A549 (cell line): Measurements from ENCODE around the gene XCL1. TPM values are rescaled to one million over a fixed set of nuclear protein-coding genes. Genes with fewer than 3 reads are reported as not detected.

Experiments
- ATAC-seq, 2 experiments: fragments of 200-7000 bp in 1 of 2; fragments of >200 bp in 1 of 2; cut with Nextera tagmentation in 1 of 2; cut with Tn5 transposase in 1 of 2; 3 replicates each; pipeline versions ENCODE4 v1.8.0 to v1.9.1; 2018 to 2020; ENCODE audit warnings: mild to moderate bottlenecking in 1 of 2, moderate library complexity in 1 of 2
- CTCF ChIA-PET: fragments of 300-600 bp; sonication (Branson Sonifier 250); formaldehyde crosslinking; extraction: SDS; loops from one replicate; lab custom pipeline; 2021; ENCODE audit warnings: antibody characterized with exemption, inconsistent platforms; lab: Yijun Ruan, JAX
- POLR2A ChIA-PET: fragments of 350-600 bp; formaldehyde crosslinking; extraction: SDS; loops from one replicate; lab custom pipeline; 2021; ENCODE audit warnings: antibody characterized with exemption, inconsistent platforms; lab: Yijun Ruan, JAX
- DNase-seq, 2 experiments: peaks; one replicate each; pipeline versions ENCODE4 v3.0.0 to v3.0.0-alpha.2; 2011 to 2016; ENCODE audit warnings: low read depth in 1 of 2, low spot score in 1 of 2
- FAIRE-seq: peaks from 2 replicates; lab custom pipeline; 2011; peaks lifted over from hg19 to GRCh38; lab: Jason Lieb, UNC
- H3K27ac ChIP-seq, 2 experiments: fragments of >200 bp; sonication (Bioruptor Twin); formaldehyde crosslinking; 3 replicates each; pipeline ENCODE4 v1.5.1; 2016 to 2017
- H3K4me1 ChIP-seq: fragments of >200 bp; sonication (Bioruptor Twin); formaldehyde crosslinking; 3 replicates; pipeline ENCODE4 v1.6.1; 2016
- H3K4me2 ChIP-seq: fragments of >200 bp; sonication (Bioruptor Twin); formaldehyde crosslinking; 3 replicates; pipeline ENCODE4 v1.6.1; 2016
- H3K4me3 ChIP-seq: fragments of >200 bp; sonication (Bioruptor Twin); formaldehyde crosslinking; 3 replicates; pipeline ENCODE4 v1.5.1; 2016
- H3K9me3 ChIP-seq: fragments of >200 bp; sonication (Bioruptor Twin); formaldehyde crosslinking; 3 replicates; pipeline ENCODE4 v1.6.1; 2016
- BCL3 ChIP-seq: fragments of >200 bp; sonication (Bioruptor Twin); formaldehyde crosslinking; IDR thresholded peaks from 3 replicates; pipeline ENCODE4 v1.6.1; 2016
- GATA3 ChIP-seq: IDR thresholded peaks from 2 replicates; pipeline ENCODE4 v1.6.1; 2012; ENCODE audit warnings: borderline replicate concordance
- HOXB13 ChIP-seq: fragments of 250-450 bp; sonication (Bioruptor Pico); IDR thresholded peaks from 2 replicates; pipeline ENCODE4 v1.5.0; 2020; ENCODE audit warnings: low read depth, mild to moderate bottlenecking, moderate library complexity
- MYC ChIP-seq: IDR thresholded peaks from 2 replicates; pipeline ENCODE4 v1.6.1; 2012; ENCODE audit warnings: mild to moderate bottlenecking, inconsistent platforms, low read length, improper control_type of control experiment, borderline replicate concordance
- NR3C1 ChIP-seq: fragments of >200 bp; sonication (Bioruptor Twin); formaldehyde crosslinking; IDR thresholded peaks from 3 replicates; pipeline ENCODE4 v1.6.1; 2017
- RCOR1 ChIP-seq: fragments of 150-350 bp; IDR thresholded peaks from 2 replicates; pipeline ENCODE4 v1.6.1; 2014; ENCODE audit warnings: antibody characterized with exemption, low read length, low read depth
- REST ChIP-seq: fragments of 200-600 bp; sonication (generic); IDR thresholded peaks from 2 replicates; pipeline ENCODE4 v1.6.1; 2016; ENCODE audit warnings: antibody characterized with exemption, mild to moderate bottlenecking, moderate library complexity
- RNF2 ChIP-seq: fragments of 200-600 bp; sonication (generic); IDR thresholded peaks from 2 replicates; pipeline ENCODE4 v1.6.1; 2016; ENCODE audit warnings: low read depth, mild to moderate bottlenecking, antibody characterized with exemption, moderate library complexity, borderline replicate concordance
- WGBS: methylation state at CpG from one replicate; pipeline ENCODE4 v1.1.6; 2017; ENCODE audit errors: missing lambda C conversion rate; 5-methylcytosine and 5-hydroxymethylcytosine counted together
- polyA plus RNA-seq, 4 experiments: library from polyadenylated mRNA; depleted of rRNA in 3 of 4; stranded (reverse); fragments of >200 nt; fragmentation: RNase III in 1 of 4; extraction: RNeasy Plus Mini Kit Qiagen cat#74134 plus additional on column Dnase treatment in 1 of 4; gene quantifications; 2 replicates in 3 of 4; 3 replicates in 1 of 4; pipeline ENCODE4 v1.2.3, GENCODE V29; 2011 to 2017

XCL1 gene
- polyA plus RNA-seq, 2 of the 4 experiments (the other 2 are of a cell fraction), result not detected

- Histone ChIP-seq H3K27ac (no peak overlapping the region), H3K9me3 (no peaks in the 10 kb centered on the region), H3K4me3 (no peak overlapping the region), H3K4me1 (no peaks in the 10 kb centered on the region), H3K4me2 (no peak overlapping the region)
- DNase-seq (no peak), ATAC-seq (no peak), FAIRE-seq (no peak)
- TF ChIP-seq MYC (no peak), REST (peak; percentile 36; the same call in 1 of the 2 replicates)
- CTCF ChIA-PET, result interaction anchor here (0.9 to 12.4 kb wide), 6 partner anchors 9 to 937 kb away, joined by 3 to 157 read pairs (median 4); partner anchors contain the start of genes BLZF1 and NME7
- POLR2A ChIA-PET, result no interaction called here
- 85% methylated on average over 20 of the region's 20 CpGs for WGBS
Measured at GRCh38 chr1:168608796-168609715, 32.7 kb downstream of the XCL1 start.

- H3K4me3 ChIP-seq, result no peak overlapping the region
- no peaks in the 10 kb centered on the region for H3K4me1 ChIP-seq
- peak; percentile 44 to 49; a peak in 2 of 6 replicates for ATAC-seq
- WGBS, result 73% methylated on average over 10 of the region's 10 CpGs
- no peak for TF ChIP-seq GATA3
- TF ChIP-seq RCOR1, result no peak
- TF ChIP-seq, all 56 proteins: peak for 0
- ChIA-PET POLR2A (no interaction called here), CTCF (interaction anchor here (0.8 to 12.4 kb wide), 4 partner anchors 27 to 936 kb away, joined by 3 to 157 read pairs (median 4); no protein-coding TSS in a partner anchor)
- no peaks in the 10 kb centered on the region for H3K9me3 ChIP-seq
- FAIRE-seq (no peak), DNase-seq (no peak)
- H3K27ac ChIP-seq, result no peak overlapping the region
- no peak overlapping the region for H3K4me2 ChIP-seq
Measured at GRCh38 chr1:168609741-168610510, 33.5 kb downstream of the XCL1 start.

GRCh38 chr1:168613038-168613451, 36.6 kb downstream of the XCL1 start:
- FAIRE-seq, result no peak
- POLR2A ChIA-PET, result no interaction called here

GRCh38 chr1:168613691-168614231, 37.4 kb downstream of the XCL1 start:
- DNase-seq (no peak), ATAC-seq (no peak), FAIRE-seq (no peak)
- no peak overlapping the region for H3K4me3 ChIP-seq
- no peaks in the 10 kb centered on the region for H3K9me3 ChIP-seq
- H3K27ac ChIP-seq, result no peak overlapping the region
- H3K4me2 ChIP-seq, result no peak overlapping the region
- ChIA-PET POLR2A (no interaction called here), CTCF (interaction anchor here (0.5 to 4.8 kb wide), 5 partner anchors 8 to 735 kb away, joined by 3 to 40 read pairs (median 4); no protein-coding TSS in a partner anchor)
- H3K4me1 ChIP-seq, result no peaks in the 10 kb centered on the region
- WGBS, result 77% methylated on average over 8 of the region's 8 CpGs
- no peak for TF ChIP-seq BCL3

More at GRCh38 chr1:168613038-168613451, 36.6 kb downstream of the XCL1 start:
- Histone ChIP-seq H3K4me1 (no peaks in the 10 kb centered on the region), H3K4me3 (no peak overlapping the region)
- WGBS, result 83% methylated on average over 1 of the region's 1 CpG
- no peak for ATAC-seq
- no peak for TF ChIP-seq RNF2
- no peak for TF ChIP-seq HOXB13 (CRISPR knock-in tag)
- no peak for TF ChIP-seq NR3C1
- no peak for TF ChIP-seq GATA3
- TF ChIP-seq, all 56 proteins: peak for 0
- H3K27ac ChIP-seq, result no peak overlapping the region
- no peak overlapping the region for H3K4me2 ChIP-seq
- no peaks in the 10 kb centered on the region for H3K9me3 ChIP-seq
- CTCF ChIA-PET, result interaction anchor here (0.5 to 4.8 kb wide), 3 partner anchors 9 to 735 kb away, joined by 3 to 40 read pairs (median 10); no protein-coding TSS in a partner anchor
- no peak for DNase-seq
